Loucy (cell line): ENCODE results near the gene ZNF768.

Source experiments
- H2AFZ ChIP-seq: fragments of 200-600 bp; sonication (generic); 2 replicates; pipeline ENCODE4 v1.6.0; 2016; ENCODE audit warnings: antibody characterized with exemption, mild to moderate bottlenecking, low read length, moderate library complexity
- H3F3A ChIP-seq: fragments of 200-600 bp; 2 replicates; pipeline ENCODE4 v1.6.0; 2016; ENCODE audit warnings: antibody characterized with exemption, low read depth, mild to moderate bottlenecking
- H3K27me3 ChIP-seq: fragments of 200-600 bp; sonication (generic); 2 replicates; pipeline ENCODE4 v1.6.1; 2014; ENCODE audit warnings: low read length, mild to moderate bottlenecking; ENCODE audit not compliant: insufficient read depth, poor library complexity, severe bottlenecking
- H3K36me3 ChIP-seq: fragments of 200-600 bp; sonication (generic); 2 replicates; pipeline ENCODE4 v1.6.1; 2016; ENCODE audit warnings: low read length; ENCODE audit not compliant: insufficient read depth
- H3K4me1 ChIP-seq: fragments of 200-600 bp; sonication (generic); 2 replicates; pipeline ENCODE4 v1.5.1; 2014; ENCODE audit warnings: low read length, mild to moderate bottlenecking; ENCODE audit not compliant: insufficient read depth, poor library complexity, severe bottlenecking
- H3K4me2 ChIP-seq: fragments of 200-600 bp; sonication (generic); 2 replicates; pipeline ENCODE4 v1.6.0; 2014; ENCODE audit warnings: antibody characterized with exemption, low read length, low read depth, mild to moderate bottlenecking; ENCODE audit not compliant: poor library complexity, severe bottlenecking
- H3K4me3 ChIP-seq: fragments of 200-600 bp; sonication (generic); 2 replicates; pipeline ENCODE4 v1.5.1; 2014; ENCODE audit warnings: low read length, mild to moderate bottlenecking, mixed read lengths; ENCODE audit not compliant: poor library complexity, severe bottlenecking
- H3K79me2 ChIP-seq: fragments of 200-600 bp; sonication (generic); 2 replicates; pipeline ENCODE4 v1.6.1; 2014; ENCODE audit warnings: low read length; ENCODE audit not compliant: insufficient read depth
- H3K9ac ChIP-seq: fragments of 200-600 bp; sonication (generic); 2 replicates; pipeline ENCODE4 v1.6.0; 2014; ENCODE audit warnings: mild to moderate bottlenecking, low read depth, low read length, moderate library complexity; ENCODE audit not compliant: poor library complexity, severe bottlenecking
- H3K9me2 ChIP-seq: fragments of 200-600 bp; sonication (generic); replicated peaks from 2 replicates; pipeline ENCODE4 v1.6.1; 2016; ENCODE audit warnings: low read depth, low read length, mixed read lengths
- H3K9me3 ChIP-seq: fragments of 200-600 bp; sonication (generic); 2 replicates; pipeline ENCODE4 v1.6.1; 2014; ENCODE audit warnings: mild to moderate bottlenecking, antibody characterized with exemption, low read length, low read depth; ENCODE audit not compliant: insufficient read depth
- H4K20me1 ChIP-seq: fragments of 200-600 bp; sonication (generic); 2 replicates; pipeline ENCODE4 v1.6.0; 2014; ENCODE audit warnings: antibody characterized with exemption, low read length, mild to moderate bottlenecking; ENCODE audit not compliant: insufficient read depth, poor library complexity, severe bottlenecking
- CTCF ChIP-seq: fragments of 200-600 bp; sonication (generic); conservative IDR thresholded peaks from 2 replicates; pipeline ENCODE4 v1.5.1; 2014; ENCODE audit warnings: mild to moderate bottlenecking, antibody characterized with exemption, low read length
- EZH2phosphoT487 ChIP-seq: fragments of 200-600 bp; IDR thresholded peaks from 2 replicates; pipeline ENCODE4 v1.6.1; 2018; ENCODE audit warnings: antibody characterized with exemption, mild to moderate bottlenecking, moderate library complexity, borderline replicate concordance

Gene ZNF768

GRCh38 chr16:30535106-30535776 lies 8.9 kb upstream of the ZNF768 start:
- Histone ChIP-seq H3K9ac (peak overlapping the region; percentile 96), H3K4me2 (peak overlapping the region; percentile 85), H3K79me2 (peaks cover 58% of the 10 kb centered on the region), H3K9me3 (no peaks in the 10 kb centered on the region), H3K4me1 (peaks cover 10% of the 10 kb centered on the region), H3K9me2 (no peaks in the 10 kb centered on the region), H4K20me1 (peaks cover 7% of the 10 kb centered on the region), H3F3A (no peaks in the 10 kb centered on the region), H3K4me3 (peak overlapping the region; percentile 96), H3K27me3 (no peaks in the 10 kb centered on the region), H3K36me3 (no peaks in the 10 kb centered on the region; the same call in 1 of the 2 replicates), H2AFZ (peak overlapping the region; percentile 80)
- no peak for TF ChIP-seq EZH2phosphoT487
- TF ChIP-seq CTCF: no peak

GRCh38 chr16:30534368-30535105 lies 8.2 kb upstream of the ZNF768 start, which contains the start of gene ZNF747:
ZNF747 (minus strand) TSS chr16:30534858; CDS start chr16:30534679, 179 bp downstream.
- Histone ChIP-seq H3K4me1 (peaks cover 10% of the 10 kb centered on the region), H3K4me3 (peak within 1 kb of the TSS; percentile 96), H3K36me3 (no peaks in the 10 kb centered on the region; the same call in 1 of the 2 replicates), H4K20me1 (peaks cover 7% of the 10 kb centered on the region), H3F3A (no peaks in the 10 kb centered on the region), H3K9me2 (no peaks in the 10 kb centered on the region), H3K27me3 (no peaks in the 10 kb centered on the region), H3K79me2 (peaks cover 58% of the 10 kb centered on the region), H2AFZ (peak within 1 kb of the TSS; percentile 86), H3K9me3 (no peaks in the 10 kb centered on the region), H3K4me2 (peak within 1 kb of the TSS; percentile 91), H3K9ac (peak within 1 kb of the TSS; percentile 96)
- TF ChIP-seq EZH2phosphoT487 (no peak), CTCF (no peak)

- Histone ChIP-seq H4K20me1 (peaks cover 7% of the 10 kb centered on the region), H3K36me3 (no peaks in the 10 kb centered on the region; the same call in 1 of the 2 replicates), H3K27me3 (no peaks in the 10 kb centered on the region), H3K4me1 (peaks cover 10% of the 10 kb centered on the region), H3K9me3 (no peaks in the 10 kb centered on the region), H3K4me2 (peak overlapping the region; percentile 91), H3K79me2 (peaks cover 58% of the 10 kb centered on the region), H3F3A (no peaks in the 10 kb centered on the region), H2AFZ (peak overlapping the region; percentile 86; the same call in 1 of the 2 replicates), H3K4me3 (peak overlapping the region; percentile 96), H3K9ac (peak overlapping the region; percentile 96), H3K9me2 (no peaks in the 10 kb centered on the region)
- TF ChIP-seq EZH2phosphoT487 (no peak), CTCF (no peak; the same call in 1 of the 2 replicates)
Observed at GRCh38 chr16:30533748-30534367, 7.5 kb upstream of the ZNF768 start.
